K562 (cell line): ENCODE measurements around the gene DBP. TPM values are rescaled to one million over a fixed set of nuclear protein-coding genes. Genes with fewer than 3 reads are reported as not detected.

Source experiments
- ARID1B ChIP-seq: fragments of 450-650 bp; IDR thresholded peaks from 2 replicates; pipeline ENCODE4 v1.6.1; 2016; ENCODE audit warnings: antibody characterized with exemption, mild to moderate bottlenecking, inconsistent platforms
- DPF2 ChIP-seq: fragments of 450-650 bp; IDR thresholded peaks from 2 replicates; pipeline ENCODE4 v1.6.1; 2016
- EZH2 ChIP-seq: IDR thresholded peaks from 2 replicates; pipeline ENCODE4 v1.6.1; 2012; ENCODE audit warnings: low read depth, mild to moderate bottlenecking, inconsistent platforms, low read length, borderline replicate concordance
- FOSL1 ChIP-seq: fragments of 200-800 bp; sonication (Bioruptor generic); conservative IDR thresholded peaks from 2 replicates; pipeline ENCODE4 v1.6.1; 2016; ENCODE audit warnings: missing genetic modification characterization, missing compliant biosample characterization
- GTF2E2 ChIP-seq: fragments of 200-800 bp; sonication (Bioruptor generic); IDR thresholded peaks from 2 replicates; pipeline ENCODE4 v1.6.1; 2016; ENCODE audit warnings: missing genetic modification characterization, missing compliant biosample characterization
- HNRNPK ChIP-seq: fragments of 200-400 bp; formaldehyde crosslinking; IDR thresholded peaks from one replicate; pipeline ENCODE4 v1.6.1; 2018; ENCODE audit warnings: mild to moderate bottlenecking, low read depth, low read length; ENCODE audit not compliant: poor library complexity, severe bottlenecking
- KDM1A ChIP-seq, 2 experiments: fragments of 450-650 bp; IDR thresholded peaks; 2 replicates each; pipeline ENCODE4 v1.6.1; 2016; ENCODE audit warnings: mild to moderate bottlenecking in 2 of 2
- L3MBTL2 ChIP-seq: fragments of 450-650 bp; IDR thresholded peaks from 2 replicates; pipeline ENCODE4 v1.6.1; 2016; ENCODE audit warnings: mild to moderate bottlenecking, moderate library complexity
- NCOA6 ChIP-seq: fragments of 450-650 bp; IDR thresholded peaks from 2 replicates; pipeline ENCODE4 v1.6.1; 2017; ENCODE audit warnings: mild to moderate bottlenecking
- NFXL1 ChIP-seq: fragments of 450-650 bp; formaldehyde crosslinking; IDR thresholded peaks from 2 replicates; pipeline ENCODE4 v1.4.0; 2021; ENCODE audit warnings: mild to moderate bottlenecking
- NRF1 ChIP-seq, 2 experiments: fragments of 450-650 bp; IDR thresholded peaks in 1 of 2; conservative IDR thresholded peaks in 1 of 2; 2 replicates each; pipeline ENCODE4 v1.6.1; 2014; ENCODE audit warnings: mild to moderate bottlenecking in 2 of 2
- STAG1 ChIP-seq: sonication (generic); formaldehyde crosslinking; IDR thresholded peaks from 2 replicates; pipeline ENCODE4 v1.5.0; 2020; ENCODE audit warnings: missing genetic modification reagents, borderline replicate concordance
- TGIF2 ChIP-seq: sonication (generic); formaldehyde crosslinking; IDR thresholded peaks from 2 replicates; pipeline ENCODE4 v1.8.1; 2022; ENCODE audit warnings: mild to moderate bottlenecking, missing genetic modification reagents, moderate library complexity
- ZNF444 ChIP-seq: fragments of 250-450 bp; sonication (Bioruptor Pico); IDR thresholded peaks from 2 replicates; pipeline ENCODE4 v1.4.0; 2020; ENCODE audit warnings: mild to moderate bottlenecking, moderate library complexity
- ZNF445 ChIP-seq: fragments of 250-450 bp; sonication (Bioruptor Pico); IDR thresholded peaks from 2 replicates; pipeline ENCODE4 v1.4.0; 2020; ENCODE audit warnings: low read depth, mild to moderate bottlenecking, moderate library complexity
- polyA plus RNA-seq, 8 experiments: library from polyadenylated mRNA; depleted of rRNA in 4 of 8; stranded (reverse) in 5 of 8; unstranded in 3 of 8; fragments of >200 nt; fragmentation: Nextera tagmentation in 2 of 8; fragmentation: Illumina TruSeq in 1 of 8; extraction: Ambion mirVana in 2 of 8; extraction: Trizol in 1 of 8; gene quantifications; 2 replicates each; pipeline versions ENCODE4 v1.2.1 to v1.2.3, GENCODE V29; 2011 to 2014; ENCODE audit warnings: inconsistent platforms in 1 of 8, missing spikeins in 1 of 8
- total RNA-seq, 7 experiments: library from RNA; depleted of rRNA in 6 of 7; stranded (reverse); fragments of >200 nt in 6 of 7; fragmentation: Illumina TruSeq in 2 of 7; extraction: Trizol in 2 of 7; gene quantifications; 2 replicates each; pipeline versions ENCODE4 v1.2.1 to v1.2.3, GENCODE V29; 2011 to 2021; ENCODE audit warnings: low replicate concordance in 1 of 7
- TF ChIP-seq, protein P1 (sequence below), 2 experiments: fragments of 200-800 bp in 1 of 2; sonication (Bioruptor generic) in 1 of 2; sonication (generic) in 1 of 2; formaldehyde crosslinking in 1 of 2; IDR thresholded peaks in 1 of 2; conservative IDR thresholded peaks in 1 of 2; 2 replicates each; pipeline versions ENCODE4 v1.5.0 to v1.6.1; 2016 to 2020; ENCODE audit warnings: missing compliant biosample characterization in 1 of 2, missing genetic modification characterization in 1 of 2, missing genetic modification reagents in 1 of 2
- TF ChIP-seq, protein P2 (sequence below): fragments of 200-800 bp; sonication (Bioruptor generic); IDR thresholded peaks from 2 replicates; pipeline ENCODE4 v1.6.1; 2017; ENCODE audit warnings: missing genetic modification characterization, missing compliant biosample characterization
- TF ChIP-seq, protein P3 (sequence below): fragments of 200-800 bp; sonication (Bioruptor generic); IDR thresholded peaks from 2 replicates; pipeline ENCODE4 v1.6.1; 2017; ENCODE audit warnings: missing genetic modification characterization, missing compliant biosample characterization
- TF ChIP-seq, protein P4 (sequence below): fragments of 450-650 bp; IDR thresholded peaks from 2 replicates; pipeline ENCODE4 v1.6.1; 2014; ENCODE audit warnings: low read depth, mild to moderate bottlenecking, moderate library complexity, borderline replicate concordance
- TF ChIP-seq, protein P5 (sequence below): sonication (generic); formaldehyde crosslinking; IDR thresholded peaks from 2 replicates; pipeline ENCODE4 v1.8.1; 2023; ENCODE audit warnings: mild to moderate bottlenecking, missing genetic modification reagents

DBP gene
- total and polyA plus RNA-seq, 9 of the 15 experiments (the other 6 are each of a cell fraction or from before 2014, with no cell fraction given): 0.25 to 5.5 (median 1.8) TPM

DNA sequence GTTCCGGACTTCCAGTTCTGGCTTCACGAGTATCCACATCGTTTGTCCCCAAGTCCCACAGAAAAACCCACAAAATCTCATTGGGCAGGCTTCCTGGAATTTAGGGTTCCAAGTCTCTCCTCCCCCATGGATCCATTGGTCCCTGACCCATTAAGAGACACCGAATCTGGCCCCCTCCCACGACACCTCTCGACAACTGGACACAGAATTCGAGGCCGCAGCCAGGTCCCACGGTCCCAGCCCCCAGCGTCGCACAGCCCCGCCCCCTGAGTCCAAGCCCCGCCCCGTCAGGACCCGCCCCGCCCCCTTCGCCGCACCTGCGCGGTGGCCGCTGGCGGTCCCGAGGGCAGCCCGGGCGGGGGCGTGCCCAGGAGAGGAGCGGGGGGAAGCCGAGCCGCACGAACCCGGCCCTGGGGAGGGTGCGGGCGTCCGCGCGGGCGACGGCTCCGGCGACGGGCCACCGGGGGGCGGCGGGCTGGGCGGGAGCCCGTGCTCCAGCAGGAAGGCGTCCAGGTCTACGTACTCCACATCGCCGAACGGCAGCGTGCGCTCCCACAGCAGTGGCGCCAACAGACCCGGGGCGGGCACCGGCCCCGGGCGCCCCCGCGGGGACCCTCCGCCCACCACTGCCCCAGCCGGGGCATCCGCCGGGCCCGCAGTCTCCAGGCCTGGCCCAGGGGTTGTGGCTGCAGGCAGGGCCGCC is 1.8 kb downstream of the DBP start (continued):
- TF ChIP-seq, protein P1, sequence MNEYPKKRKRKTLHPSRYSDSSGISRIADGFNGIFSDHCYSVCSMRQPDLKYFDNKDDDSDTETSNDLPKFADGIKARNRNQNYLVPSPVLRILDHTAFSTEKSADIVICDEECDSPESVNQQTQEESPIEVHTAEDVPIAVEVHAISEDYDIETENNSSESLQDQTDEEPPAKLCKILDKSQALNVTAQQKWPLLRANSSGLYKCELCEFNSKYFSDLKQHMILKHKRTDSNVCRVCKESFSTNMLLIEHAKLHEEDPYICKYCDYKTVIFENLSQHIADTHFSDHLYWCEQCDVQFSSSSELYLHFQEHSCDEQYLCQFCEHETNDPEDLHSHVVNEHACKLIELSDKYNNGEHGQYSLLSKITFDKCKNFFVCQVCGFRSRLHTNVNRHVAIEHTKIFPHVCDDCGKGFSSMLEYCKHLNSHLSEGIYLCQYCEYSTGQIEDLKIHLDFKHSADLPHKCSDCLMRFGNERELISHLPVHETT (CRISPR knock-in tag; conservative IDR thresholded peaks at IDR 0.05 in 1 of 2, IDR thresholded peaks at IDR 0.05 in 1 of 2): peak in 1 of 2 experiments; percentile 42; a peak in 1 of 4 replicates
- TF ChIP-seq KDM1A (IDR thresholded peaks at IDR 0.05): no peak
- TF ChIP-seq TGIF2: no peak
- TF ChIP-seq, protein P2, sequence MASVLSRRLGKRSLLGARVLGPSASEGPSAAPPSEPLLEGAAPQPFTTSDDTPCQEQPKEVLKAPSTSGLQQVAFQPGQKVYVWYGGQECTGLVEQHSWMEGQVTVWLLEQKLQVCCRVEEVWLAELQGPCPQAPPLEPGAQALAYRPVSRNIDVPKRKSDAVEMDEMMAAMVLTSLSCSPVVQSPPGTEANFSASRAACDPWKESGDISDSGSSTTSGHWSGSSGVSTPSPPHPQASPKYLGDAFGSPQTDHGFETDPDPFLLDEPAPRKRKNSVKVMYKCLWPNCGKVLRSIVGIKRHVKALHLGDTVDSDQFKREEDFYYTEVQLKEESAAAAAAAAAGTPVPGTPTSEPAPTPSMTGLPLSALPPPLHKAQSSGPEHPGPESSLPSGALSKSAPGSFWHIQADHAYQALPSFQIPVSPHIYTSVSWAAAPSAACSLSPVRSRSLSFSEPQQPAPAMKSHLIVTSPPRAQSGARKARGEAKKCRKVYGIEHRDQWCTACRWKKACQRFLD (CRISPR knock-in tag): no peak
- peak; percentile 50; the same call in 1 of the 2 replicates for TF ChIP-seq L3MBTL2
- TF ChIP-seq GTF2E2 (tag): no peak
- TF ChIP-seq NRF1 (conservative IDR thresholded peaks at IDR 0.05 in 1 of 2, IDR thresholded peaks at IDR 0.05 in 1 of 2): peak; percentile 80 to 81
- TF ChIP-seq ZNF444 (CRISPR knock-in tag): no peak
- TF ChIP-seq STAG1 (CRISPR knock-in tag): no peak
- TF ChIP-seq NCOA6: no peak
- no peak for TF ChIP-seq DPF2
- TF ChIP-seq, protein P3, sequence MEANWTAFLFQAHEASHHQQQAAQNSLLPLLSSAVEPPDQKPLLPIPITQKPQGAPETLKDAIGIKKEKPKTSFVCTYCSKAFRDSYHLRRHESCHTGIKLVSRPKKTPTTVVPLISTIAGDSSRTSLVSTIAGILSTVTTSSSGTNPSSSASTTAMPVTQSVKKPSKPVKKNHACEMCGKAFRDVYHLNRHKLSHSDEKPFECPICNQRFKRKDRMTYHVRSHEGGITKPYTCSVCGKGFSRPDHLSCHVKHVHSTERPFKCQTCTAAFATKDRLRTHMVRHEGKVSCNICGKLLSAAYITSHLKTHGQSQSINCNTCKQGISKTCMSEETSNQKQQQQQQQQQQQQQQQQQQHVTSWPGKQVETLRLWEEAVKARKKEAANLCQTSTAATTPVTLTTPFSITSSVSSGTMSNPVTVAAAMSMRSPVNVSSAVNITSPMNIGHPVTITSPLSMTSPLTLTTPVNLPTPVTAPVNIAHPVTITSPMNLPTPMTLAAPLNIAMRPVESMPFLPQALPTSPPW (CRISPR knock-in tag): peak; percentile 86
- no peak for TF ChIP-seq HNRNPK
- TF ChIP-seq, protein P4, sequence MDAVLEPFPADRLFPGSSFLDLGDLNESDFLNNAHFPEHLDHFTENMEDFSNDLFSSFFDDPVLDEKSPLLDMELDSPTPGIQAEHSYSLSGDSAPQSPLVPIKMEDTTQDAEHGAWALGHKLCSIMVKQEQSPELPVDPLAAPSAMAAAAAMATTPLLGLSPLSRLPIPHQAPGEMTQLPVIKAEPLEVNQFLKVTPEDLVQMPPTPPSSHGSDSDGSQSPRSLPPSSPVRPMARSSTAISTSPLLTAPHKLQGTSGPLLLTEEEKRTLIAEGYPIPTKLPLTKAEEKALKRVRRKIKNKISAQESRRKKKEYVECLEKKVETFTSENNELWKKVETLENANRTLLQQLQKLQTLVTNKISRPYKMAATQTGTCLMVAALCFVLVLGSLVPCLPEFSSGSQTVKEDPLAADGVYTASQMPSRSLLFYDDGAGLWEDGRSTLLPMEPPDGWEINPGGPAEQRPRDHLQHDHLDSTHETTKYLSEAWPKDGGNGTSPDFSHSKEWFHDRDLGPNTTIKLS: no peak
- no peak; the same call in 1 of the 2 replicates for TF ChIP-seq FOSL1 (tag)
- TF ChIP-seq ZNF445: no peak
- TF ChIP-seq EZH2: no peak
- no peak for TF ChIP-seq ARID1B
- TF ChIP-seq, protein P5, sequence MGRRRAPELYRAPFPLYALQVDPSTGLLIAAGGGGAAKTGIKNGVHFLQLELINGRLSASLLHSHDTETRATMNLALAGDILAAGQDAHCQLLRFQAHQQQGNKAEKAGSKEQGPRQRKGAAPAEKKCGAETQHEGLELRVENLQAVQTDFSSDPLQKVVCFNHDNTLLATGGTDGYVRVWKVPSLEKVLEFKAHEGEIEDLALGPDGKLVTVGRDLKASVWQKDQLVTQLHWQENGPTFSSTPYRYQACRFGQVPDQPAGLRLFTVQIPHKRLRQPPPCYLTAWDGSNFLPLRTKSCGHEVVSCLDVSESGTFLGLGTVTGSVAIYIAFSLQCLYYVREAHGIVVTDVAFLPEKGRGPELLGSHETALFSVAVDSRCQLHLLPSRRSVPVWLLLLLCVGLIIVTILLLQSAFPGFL (CRISPR knock-in tag): no peak
- no peak for TF ChIP-seq NFXL1
